HL-60/S4 treated with phorbol 12-myristate 13-acetate at 8.2 ng/mL for 4 days and 3 days (cell line): ENCODE data around the gene PPP6C.
"Not testable (repeated sequence)": the region's sequence is repeated elsewhere in the genome, so short reads cannot be mapped to it uniquely, and the experiment has no call there.

Source experiments
- in situ Hi-C: fragments of 300-500 bp; cut with MboI; formaldehyde crosslinking; loops from 2 replicates; pipeline ENCODE4 v1.15.0; 2022; ENCODE audit warnings: low sequenced_read_pairs

The PPP6C gene

DNA sequence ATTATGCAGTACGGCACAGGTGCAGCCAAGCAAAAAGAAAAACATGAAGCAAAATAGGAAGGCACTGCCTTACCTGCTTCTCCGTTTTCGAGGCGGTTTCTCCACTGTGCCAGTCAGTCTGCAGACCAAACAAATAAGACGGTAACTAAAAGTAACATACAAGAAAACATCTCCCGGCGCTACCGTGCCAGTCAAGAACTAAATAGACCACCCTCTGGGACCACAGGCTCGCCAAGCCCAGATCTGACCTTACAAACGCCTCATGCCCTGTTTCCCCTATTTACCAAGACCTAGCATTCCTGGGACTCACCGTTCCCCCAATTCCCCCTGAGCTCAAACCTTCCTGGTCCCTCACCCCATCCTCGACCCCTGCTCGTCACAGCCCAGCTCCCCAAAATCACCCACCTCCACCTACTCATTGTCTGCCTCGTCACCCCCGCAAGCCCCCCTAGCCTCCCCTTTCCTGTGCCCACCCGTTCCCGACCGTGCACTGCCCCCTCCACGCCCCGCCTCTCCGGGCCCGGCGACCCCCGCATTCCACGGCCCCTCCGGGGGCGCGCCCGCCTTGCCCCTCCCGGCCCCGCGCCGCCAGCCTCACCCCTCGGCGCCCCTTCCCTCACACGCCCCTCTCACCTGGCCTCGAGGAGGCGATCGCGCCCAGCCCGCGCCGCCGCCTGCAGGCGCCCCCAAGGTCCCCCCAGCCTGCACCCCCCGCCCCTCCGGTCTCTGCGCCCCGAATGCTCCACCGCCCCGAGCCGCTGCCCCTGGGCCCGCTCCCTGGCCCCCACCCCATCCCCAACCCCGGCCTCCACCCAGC, 46.8 kb downstream of the PPP6C start:
- in situ Hi-C loops: no loop called here

DNA sequence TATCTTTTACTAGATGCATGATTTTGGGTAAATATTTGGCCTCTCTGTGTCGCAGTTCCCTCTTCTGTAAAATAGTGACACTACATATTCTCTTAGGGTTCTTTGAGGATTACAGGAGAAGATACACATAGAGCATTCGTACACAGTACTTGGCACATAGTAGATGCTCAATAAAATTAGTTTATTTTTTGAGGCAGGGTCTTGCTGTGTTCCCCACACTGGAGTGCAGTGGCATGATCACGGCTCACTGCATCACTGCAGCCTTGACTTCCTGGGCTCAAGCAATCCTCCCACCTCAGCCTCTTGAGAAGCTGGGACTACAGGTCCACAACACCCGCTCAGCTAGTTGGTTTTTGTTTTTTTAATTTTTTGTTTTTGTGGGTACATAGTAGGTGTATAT, 47.9 kb downstream of the PPP6C start:
- in situ Hi-C loops: no loop called here

DNA sequence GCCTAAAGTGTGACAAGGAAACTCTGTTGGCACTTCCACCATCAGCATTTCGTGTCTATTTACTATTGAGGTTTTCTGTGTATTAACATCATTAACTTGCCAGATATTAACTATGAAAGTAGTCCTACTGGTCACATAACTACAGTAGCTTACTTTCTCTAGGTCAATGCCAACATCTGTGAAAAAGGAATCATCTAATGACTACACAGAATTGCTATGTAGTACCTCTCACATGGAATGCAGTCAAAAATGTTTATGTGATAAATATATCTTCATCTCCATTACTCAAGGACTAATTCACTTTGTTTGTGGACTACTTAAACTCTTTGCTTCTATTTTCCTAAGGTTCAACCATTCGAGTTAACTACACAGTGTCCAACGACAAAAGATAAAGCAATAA, 48.4 kb downstream of the PPP6C start:
- in situ Hi-C loops: no loop called here

DNA sequence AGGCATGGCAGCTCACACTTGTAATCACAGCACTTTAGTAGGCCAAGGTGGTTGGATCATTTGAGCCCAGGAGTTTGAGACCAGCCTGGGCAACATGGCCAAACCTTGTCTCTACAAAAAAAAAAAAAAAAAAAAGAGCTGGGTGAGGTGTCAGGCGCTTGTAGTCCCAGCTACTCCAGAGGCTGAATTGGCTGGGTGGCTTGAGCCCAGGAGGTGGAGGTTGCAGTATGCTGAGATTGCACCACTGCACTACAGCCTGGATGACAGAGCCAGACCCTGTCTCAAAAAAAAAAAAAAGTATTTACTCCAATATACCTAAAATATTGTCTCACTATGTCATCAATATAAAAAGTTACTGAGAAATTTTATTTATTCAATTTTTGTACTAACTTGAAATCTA, 49.0 kb downstream of the PPP6C start:
- in situ Hi-C loops: no loop called here

DNA sequence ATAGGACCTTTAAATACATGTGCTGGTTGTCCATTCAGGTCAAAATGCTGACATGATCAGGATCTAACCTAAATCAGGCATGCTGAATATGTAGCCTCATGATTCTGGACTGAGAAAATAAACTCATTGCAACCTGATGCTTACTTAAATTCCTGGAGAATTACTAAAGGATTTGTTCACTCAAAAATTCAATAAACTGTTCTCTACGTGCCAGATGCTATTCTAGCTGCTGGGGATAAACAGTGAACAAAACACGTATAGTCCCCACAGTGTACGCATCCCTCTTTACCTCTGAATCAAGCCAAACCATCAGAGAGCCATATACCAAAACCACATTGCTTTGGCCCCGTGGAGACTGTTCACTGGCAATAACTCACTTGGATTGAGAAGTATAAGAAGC, 52.4 kb downstream of the PPP6C start:
- in situ Hi-C loops: no loop called here

DNA sequence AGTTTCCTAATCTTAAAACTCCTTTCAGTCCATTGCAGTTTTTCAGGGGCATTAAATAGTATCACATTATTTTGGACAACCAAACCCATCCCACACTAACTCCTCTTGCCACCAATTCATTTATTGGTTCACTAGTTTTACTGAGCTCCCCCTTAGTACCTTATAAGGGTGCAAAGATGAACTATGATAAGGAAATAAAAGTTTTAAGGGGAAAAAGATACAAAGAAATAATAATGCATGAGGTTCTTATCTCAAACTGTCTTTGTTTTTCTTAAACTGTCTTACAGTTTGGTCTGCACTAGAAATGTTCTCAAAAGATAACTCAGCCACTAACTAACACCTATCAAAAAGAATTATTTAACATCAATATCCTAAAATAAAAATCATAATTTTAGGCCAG, 54.6 kb downstream of the PPP6C start:
- in situ Hi-C loops: no loop called here

DNA sequence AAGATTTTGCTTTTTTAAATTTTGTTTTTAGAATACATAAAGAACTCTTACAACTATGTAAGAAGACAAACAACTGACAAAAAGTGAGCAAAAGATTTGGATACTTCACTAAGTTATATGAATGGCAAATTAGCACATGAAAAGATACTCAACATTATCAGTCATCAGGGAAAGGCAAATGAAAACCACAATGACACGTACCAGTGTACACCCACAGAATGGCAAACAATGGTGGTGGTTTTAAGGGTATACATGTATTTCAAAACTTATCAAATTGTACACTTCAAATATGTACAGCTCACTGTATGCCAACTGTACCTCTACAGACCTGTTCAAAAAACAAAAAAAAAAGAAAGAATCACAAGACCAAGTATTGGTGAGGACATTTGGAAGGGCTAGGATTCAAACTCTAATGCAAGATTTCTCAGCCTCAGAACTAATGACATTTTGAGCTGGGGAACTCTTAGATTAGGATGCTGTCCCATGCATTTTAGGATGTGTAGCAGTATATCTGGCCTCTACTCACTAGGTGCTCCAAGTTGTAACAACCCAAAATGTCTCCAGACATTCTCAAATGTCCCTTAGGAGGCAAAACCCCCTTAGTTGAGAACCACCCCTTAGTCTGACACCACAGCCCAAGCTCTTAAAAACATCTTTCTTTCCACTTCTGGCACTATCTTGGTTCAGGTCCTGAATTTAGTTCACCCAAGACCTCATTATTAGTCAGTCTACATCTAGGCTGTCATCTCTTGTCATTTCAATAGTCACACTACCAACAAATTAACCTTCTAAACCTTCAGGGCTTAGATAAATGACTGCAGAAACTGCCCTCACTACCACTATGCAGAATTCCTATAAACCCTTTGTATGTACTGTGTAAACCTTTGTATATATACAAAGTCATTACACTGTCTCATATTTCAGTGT, 55.9 kb downstream of the PPP6C start:
- in situ Hi-C loops: no loop called here

DNA sequence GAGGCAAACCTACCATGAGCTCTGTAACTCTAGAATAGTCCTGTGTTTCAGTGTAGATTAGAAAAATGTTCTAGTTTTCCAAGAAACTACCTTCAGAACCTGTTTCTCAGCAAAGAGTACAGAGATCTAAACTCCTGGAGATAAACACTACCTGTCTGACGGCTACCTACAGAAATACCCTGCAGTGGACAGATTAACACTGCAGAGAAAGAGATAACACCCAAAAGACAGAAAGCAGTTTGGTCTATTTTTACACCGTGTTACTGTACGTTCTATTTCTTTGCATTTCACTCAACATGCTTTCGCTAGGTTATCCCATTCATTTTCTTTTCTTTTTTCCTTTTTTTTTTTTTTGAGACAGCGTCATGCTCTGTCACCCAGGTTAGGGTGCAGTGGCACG, 57.8 kb downstream of the PPP6C start:
- in situ Hi-C loops: no loop called here

DNA sequence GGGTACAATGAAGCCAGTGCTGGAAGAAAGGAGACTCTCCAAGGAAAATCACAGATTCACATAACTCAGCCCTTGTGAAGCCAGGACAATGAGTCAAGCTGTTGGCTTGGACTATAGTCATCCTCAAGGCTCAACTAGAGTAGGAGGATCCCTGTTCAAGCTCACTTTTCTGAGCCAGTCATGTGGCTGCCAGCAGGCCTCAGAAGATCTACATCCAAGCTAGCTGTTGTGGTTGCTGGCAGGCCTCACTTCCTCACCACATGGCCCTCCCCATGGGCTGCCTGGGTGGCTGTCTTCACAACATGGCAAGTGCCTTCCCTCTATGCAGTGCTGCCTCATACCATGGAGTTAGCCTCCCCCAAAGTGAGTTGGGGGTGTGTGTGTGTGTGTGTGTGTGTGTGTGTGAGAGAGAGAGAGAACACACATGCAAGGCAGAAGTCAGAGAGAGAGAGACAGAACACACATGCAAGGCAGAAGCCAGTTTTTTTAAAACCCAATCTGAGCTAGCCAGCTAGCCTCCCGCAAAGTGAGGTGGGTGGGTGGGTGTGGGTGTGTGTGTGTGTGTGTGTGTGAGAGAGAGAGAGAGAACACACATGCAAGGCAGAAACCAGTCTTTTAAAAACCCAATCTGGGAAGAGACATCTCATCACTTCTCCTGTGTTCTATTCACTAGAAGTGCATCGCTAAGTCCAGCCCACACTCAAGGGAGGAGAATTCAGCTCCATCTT, 63.4 kb downstream of the PPP6C start:
- in situ Hi-C loops: no loop called here

DNA sequence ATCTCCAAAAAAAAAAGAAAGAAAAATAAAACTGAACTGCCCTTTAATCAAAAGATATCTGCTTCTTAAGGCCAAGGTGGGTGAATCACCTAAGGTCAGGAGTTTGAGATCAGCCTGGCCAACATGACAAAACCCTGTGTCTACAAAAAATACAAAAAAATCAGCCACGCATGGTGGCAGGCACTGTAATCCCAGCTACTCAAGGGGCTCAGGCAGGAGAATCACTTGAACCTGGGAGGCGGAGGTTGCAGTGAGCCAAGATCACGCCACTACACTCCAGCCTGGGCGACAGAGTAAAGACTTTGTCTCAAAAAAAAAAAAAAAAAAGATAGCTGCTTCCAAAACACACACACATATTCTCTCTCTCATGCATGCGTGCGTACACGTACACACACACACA, 64.1 kb downstream of the PPP6C start:
- in situ Hi-C loops: no loop called here

DNA sequence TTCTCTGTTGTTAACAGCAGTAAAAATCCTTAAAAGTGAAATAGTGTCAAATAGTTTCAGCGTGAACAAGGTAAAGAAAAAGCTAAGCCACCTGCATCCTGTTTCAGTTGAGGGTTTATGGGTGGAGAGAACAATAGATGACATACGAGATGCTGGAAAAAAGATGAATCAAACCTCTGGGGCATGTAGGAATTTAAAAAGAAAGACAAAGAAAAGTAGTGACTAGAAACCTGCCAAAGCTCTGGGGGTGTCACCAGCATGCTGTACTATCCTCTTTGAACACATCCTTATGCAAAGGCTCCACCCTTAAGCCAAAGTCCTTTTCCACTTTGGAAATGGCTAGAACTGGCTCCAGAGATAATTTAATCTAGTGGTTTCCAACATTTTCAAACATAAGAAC, 68.5 kb downstream of the PPP6C start:
- in situ Hi-C loops: no loop called here

DNA sequence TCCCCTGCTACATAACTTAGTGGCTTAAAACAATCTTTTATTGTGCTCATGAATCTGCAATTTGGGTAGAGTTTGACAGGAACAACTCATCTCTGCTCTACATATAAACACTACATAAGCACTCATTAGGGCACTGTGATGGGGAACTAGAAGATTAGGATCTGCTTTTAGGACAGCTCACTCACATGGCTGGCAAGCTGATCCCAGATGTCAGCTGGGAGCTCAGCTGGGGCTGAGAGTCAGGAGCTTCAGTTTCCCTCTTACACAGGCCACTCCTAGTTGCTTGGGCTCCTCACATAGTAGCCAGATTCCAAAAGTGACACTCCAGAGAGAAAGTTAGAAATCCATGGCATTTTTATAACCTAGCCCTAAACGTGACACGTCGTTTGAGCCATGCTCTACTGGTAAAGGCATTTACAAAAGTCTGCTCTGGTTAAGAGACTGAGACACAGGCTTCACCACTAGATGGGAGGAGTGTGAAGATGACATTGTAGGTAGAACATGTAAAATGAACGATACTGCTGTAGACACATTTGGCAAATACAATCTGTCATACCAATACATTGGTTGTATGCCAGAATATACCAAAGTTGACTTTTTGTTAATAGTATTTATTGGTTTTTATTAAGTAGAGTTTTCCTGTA, 69.8 kb downstream of the PPP6C start:
- in situ Hi-C loops: no loop called here

DNA sequence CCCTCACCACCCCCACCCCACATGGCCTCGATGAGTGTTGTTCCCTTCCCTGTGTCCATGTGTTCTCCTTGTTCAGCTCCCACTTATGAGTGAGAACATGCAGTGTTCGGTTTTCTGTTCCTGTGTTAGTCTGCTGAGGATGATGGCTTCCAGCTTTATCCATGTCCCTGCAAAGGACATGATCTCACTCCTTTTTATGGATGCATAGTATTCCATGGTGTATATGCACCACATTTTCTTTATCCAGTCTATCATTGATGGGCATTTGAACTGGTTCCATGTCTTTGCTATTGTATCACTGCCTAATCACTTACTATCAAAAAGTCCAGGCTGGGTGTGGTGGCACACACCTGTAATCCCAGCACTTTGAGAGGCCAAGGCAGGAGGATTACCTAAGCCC, 70.9 kb downstream of the PPP6C start:
- in situ Hi-C loops: not testable (repeated sequence)

DNA sequence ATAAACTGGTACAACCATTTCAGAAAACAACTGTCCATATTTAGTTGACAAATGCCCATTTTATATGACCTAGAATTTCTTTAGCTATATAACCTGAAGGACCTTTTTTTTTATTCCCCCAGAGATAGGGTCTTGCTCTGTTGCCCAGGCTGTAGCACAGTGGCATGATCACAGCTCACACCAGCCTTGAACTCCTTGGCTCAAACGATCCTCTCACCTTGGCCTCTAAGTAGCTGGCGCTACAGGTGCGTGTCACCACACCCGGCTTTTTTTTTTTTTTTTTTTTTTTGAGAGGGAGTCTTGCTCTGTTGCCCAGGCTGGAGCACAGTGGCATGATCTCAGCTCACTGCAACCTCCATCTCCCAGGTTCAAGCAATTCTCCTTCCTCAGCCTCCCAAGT, 75.1 kb downstream of the PPP6C start:
- in situ Hi-C loops: not testable (repeated sequence)

DNA sequence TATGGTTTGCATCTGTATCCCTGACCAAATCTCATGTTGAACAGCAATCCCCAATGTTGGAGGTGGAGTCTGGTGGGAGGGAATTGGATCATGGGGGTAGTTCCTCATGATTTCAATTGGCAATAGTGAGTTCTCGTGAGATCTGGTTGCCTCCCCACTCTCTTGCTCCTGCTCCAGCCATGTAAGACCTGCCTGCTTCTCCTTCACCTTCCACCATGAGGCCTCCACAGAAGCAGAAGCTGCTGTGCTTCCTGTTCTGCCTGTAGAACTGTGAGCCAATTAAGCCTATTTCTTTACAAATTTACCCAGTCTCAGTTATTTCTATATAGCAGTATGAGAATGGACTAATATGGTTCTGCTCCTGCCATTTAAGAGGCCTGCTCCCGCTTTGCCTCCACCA, 79.1 kb downstream of the PPP6C start:
- in situ Hi-C loops: no loop called here

DNA sequence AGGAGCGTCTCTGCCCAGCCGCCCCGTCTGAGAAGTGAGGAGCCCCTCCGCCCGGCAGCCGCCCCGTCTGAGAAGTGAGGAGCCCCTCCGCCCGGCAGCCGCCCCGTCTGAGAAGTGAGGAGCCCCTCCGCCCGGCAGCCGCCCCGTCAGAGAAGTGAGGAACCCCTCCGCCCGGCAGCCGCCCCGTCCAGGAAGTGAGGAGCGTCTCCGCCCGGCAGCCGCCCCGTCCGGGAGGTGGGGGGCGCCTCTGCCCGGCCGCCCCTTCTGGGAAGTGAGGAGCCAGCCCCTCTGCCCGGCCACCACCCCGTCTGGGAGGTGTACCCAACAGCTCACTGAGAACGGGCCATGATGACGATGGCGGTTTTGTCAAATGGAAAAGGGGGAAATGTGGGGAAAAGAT, 81.1 kb downstream of the PPP6C start:
- in situ Hi-C loops: not testable (repeated sequence)

DNA sequence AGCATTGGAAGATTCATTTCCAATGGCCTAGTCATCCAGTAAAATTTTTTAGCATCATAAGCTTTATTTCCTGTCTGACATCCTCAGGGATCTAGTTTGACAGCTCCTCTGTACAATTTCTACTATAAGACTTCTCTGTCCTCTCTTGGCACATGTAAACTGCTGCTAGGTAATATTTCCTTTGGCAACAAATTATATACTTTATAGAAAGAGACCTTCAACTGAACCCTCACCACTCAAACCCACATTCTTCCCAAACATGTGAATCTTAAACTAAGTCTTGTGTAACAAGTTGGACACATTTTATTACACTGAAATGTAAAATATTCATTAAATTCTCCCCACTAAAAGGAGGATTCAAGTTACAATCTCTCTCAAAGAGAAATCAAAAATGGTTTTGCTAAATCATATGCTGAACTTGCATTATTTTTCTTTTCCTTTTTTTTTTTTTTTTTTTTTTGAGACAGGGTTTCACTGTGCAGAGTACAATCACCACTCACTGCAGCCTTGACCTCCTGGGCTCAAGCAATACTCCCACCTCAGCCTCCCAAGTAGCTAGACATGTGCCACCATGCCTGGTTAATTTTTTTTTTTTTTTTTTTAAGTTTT, 83.2 kb downstream of the PPP6C start:
- in situ Hi-C loops: no loop called here

DNA sequence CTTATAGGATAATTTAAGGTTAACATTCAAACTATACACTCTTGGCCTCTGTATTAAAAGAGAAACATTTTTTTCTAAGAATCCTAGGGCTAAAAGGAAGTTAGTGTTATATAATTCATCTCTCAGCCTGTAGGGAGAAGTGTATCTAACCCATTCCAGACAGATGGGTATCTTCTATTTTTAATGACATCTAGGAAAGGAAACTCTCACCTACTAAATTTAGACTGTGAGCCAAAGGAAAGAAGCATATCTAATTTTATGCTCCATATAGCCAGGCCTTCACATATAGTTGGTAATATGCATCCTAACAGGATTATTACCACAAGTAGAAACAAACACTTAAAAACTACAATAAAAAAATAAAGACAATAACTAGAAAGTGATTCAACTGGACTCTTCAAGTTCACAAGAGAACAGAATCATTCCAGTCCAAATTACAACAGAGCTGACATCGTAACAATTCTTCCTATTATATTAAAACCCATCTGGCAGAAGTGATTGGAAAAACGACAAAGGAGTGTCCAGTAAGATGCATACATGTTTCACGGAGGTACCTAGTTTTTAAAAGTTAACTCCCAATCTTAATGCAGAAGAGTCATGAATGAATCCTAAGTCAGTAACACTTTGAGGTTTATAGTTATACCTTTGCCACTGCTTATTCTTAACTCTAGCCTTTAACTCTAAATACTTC, 85.7 kb downstream of the PPP6C start:
- in situ Hi-C loops: no loop called here

DNA sequence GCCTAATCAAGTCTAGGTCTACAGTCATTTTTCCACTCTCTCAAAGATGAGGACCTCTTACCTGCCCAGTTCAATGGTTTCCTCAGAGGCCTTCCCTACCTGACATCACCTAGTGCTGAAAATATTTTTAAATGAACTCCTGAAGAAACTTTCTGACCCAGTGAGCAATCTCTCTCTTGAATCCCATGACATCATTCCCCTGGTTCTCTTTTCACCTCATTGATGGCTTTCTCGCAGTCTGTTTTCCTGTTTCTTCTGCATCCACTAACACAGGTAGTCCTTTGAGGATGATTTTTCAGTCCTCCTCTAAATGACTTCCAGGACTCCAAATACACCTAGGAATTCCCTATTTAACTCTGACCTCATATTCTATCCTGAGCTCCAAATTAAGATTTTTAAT, 86.6 kb downstream of the PPP6C start:
- in situ Hi-C loops: no loop called here

DNA sequence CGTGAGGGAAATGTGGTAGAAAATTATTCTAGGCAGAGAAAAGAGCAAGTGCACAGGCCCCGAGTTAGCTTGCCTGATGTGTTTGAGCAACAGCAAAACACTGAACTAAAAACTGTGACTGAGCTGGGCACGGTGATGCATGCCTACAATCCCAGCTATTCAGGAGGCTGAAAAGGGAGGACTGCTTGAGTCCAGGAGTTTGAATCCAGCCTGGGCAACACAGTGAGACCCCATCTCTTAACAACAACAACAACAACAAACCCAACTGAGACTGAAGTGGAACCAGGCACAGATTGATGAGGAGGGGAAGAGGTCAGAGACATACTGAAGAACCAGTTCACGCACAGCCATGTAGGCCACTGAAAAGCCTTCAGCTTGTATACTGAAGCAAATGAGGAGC, 88.8 kb downstream of the PPP6C start:
- in situ Hi-C loops: no loop called here
